Spleen (tissue), 7 donors: ENCODE measurements around the gene TBC1D24.

ENCODE experiments used
- POLR2A ChIP-seq, 3 donors: fragments of 450-650 bp; IDR thresholded peaks; one replicate each; pipeline ENCODE4 v1.5.1; 2017; ENCODE audit warnings: antibody characterized with exemption in 3 of 3, mild to moderate bottlenecking in 1 of 3
- POLR2AphosphoS5 ChIP-seq, 3 donors: sonication (generic); formaldehyde crosslinking; IDR thresholded peaks; one replicate each; pipeline ENCODE4 v1.5.1; 2017; ENCODE audit warnings: antibody characterized with exemption in 3 of 3
- TF ChIP-seq, protein P1 (sequence below), 11 experiments: fragments of 200-600 bp in 7 of 11; fragments of 450-650 bp in 4 of 11; sonication (generic) in 4 of 11; IDR thresholded peaks in 8 of 11; conservative IDR thresholded peaks in 3 of 11; 1 replicate in 7 of 11; 2 replicates in 4 of 11; pipeline versions ENCODE4 v1.4.0 to v1.8.0; 2016 to 2021; ENCODE audit warnings: antibody characterized with exemption in 11 of 11, inconsistent platforms in 4 of 11, mild to moderate bottlenecking in 1 of 11
- donor health status: DM: no; HTN: no; CAD: no; lungs with moderate emphysema.
- donor health status: DM: no; HTN: no; CAD: no.
- donor health status: DM: no; HTN: no; CAD: no.

DNA sequence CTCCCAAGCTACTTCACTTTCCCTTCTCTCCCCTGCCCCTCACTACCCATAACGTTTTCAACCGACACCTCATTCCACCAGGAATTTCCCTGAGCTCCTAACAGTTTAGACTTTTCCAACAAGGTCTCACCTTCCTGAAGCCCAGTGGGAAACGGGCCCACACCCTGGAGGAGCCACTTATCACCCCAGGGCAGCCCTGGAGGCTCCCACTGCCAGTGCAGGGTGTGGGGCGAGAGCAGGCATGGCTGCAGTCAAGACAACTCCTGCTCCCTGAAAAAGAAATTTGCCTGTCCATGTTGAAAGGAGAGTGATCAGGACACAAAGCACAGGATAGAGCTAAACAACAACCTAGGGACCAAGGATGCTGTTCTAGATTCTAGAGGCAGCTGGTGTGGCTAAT lies 47.4 kb upstream of the TBC1D24 start:
- no peak for TF ChIP-seq POLR2A (IDR thresholded peaks at IDR 0.05)
- TF ChIP-seq, protein P1, sequence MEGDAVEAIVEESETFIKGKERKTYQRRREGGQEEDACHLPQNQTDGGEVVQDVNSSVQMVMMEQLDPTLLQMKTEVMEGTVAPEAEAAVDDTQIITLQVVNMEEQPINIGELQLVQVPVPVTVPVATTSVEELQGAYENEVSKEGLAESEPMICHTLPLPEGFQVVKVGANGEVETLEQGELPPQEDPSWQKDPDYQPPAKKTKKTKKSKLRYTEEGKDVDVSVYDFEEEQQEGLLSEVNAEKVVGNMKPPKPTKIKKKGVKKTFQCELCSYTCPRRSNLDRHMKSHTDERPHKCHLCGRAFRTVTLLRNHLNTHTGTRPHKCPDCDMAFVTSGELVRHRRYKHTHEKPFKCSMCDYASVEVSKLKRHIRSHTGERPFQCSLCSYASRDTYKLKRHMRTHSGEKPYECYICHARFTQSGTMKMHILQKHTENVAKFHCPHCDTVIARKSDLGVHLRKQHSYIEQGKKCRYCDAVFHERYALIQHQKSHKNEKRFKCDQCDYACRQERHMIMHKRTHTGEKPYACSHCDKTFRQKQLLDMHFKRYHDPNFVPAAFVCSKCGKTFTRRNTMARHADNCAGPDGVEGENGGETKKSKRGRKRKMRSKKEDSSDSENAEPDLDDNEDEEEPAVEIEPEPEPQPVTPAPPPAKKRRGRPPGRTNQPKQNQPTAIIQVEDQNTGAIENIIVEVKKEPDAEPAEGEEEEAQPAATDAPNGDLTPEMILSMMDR (IDR thresholded peaks at IDR 0.05 in 8 of 11, conservative IDR thresholded peaks at IDR 0.05 in 3 of 11) = no peak
- TF ChIP-seq POLR2AphosphoS5 (IDR thresholded peaks at IDR 0.05) = no peak
